OCI-LY7 (cell line): ENCODE results near the gene TRAF6. TPM values are rescaled to one million over a fixed set of nuclear protein-coding genes. Genes with fewer than 3 reads are reported as not detected.

Experiments used
- BruUV-seq: library from RNA; stranded (reverse); fragments of 400-500 nt; replicated peaks from 2 replicates; lab custom pipeline; 2021; lab: Mats Ljungman, UMichigan
- CTCF ChIA-PET: fragments of 300-600 bp; sonication (Branson Sonifier 250); formaldehyde crosslinking; loops from one replicate; lab custom pipeline; 2022; ENCODE audit warnings: antibody characterized with exemption; ENCODE audit not compliant: unreplicated experiment; lab: Charles Lee
- POLR2A ChIA-PET: fragments of 300-600 bp; sonication (Branson Sonifier 250); formaldehyde crosslinking; loops from one replicate; lab custom pipeline; 2022; ENCODE audit warnings: antibody characterized with exemption; lab: Charles Lee
- DNase-seq: peaks from one replicate; pipeline ENCODE4 v3.0.0-alpha.2; 2015; ENCODE audit warnings: low spot score
- H2AFZ ChIP-seq: fragments of 200-600 bp; sonication (generic), shearing (Covaris generic); 2 replicates; pipeline ENCODE4 v1.6.1; 2014; ENCODE audit warnings: mild to moderate bottlenecking, antibody characterized with exemption, low read length, moderate library complexity
- H3K27ac ChIP-seq: fragments of 200-600 bp; sonication (generic); 2 replicates; pipeline ENCODE4 v1.5.1; 2014; ENCODE audit warnings: mixed run types, low read depth, mild to moderate bottlenecking, moderate library complexity, low read length, inconsistent platforms; ENCODE audit not compliant: poor library complexity, severe bottlenecking
- H3K36me3 ChIP-seq: fragments of 200-600 bp; sonication (generic); 2 replicates; pipeline ENCODE4 v1.6.1; 2014; ENCODE audit warnings: mild to moderate bottlenecking, antibody characterized with exemption, low read length, moderate library complexity, mixed read lengths; ENCODE audit not compliant: insufficient read depth
- H3K4me1 ChIP-seq: fragments of 200-600 bp; sonication (generic); 2 replicates; pipeline ENCODE4 v1.5.1; 2014; ENCODE audit warnings: mild to moderate bottlenecking, low read length; ENCODE audit not compliant: insufficient read depth, poor library complexity, severe bottlenecking
- H3K4me2 ChIP-seq: fragments of 200-600 bp; sonication (generic); 2 replicates; pipeline ENCODE4 v1.6.1; 2014; ENCODE audit warnings: mild to moderate bottlenecking, low read length
- H3K4me3 ChIP-seq: fragments of 200-600 bp; sonication (generic); 2 replicates; pipeline ENCODE4 v1.5.1; 2014; ENCODE audit warnings: mild to moderate bottlenecking, low read depth, low read length; ENCODE audit not compliant: poor library complexity, severe bottlenecking
- H3K79me2 ChIP-seq: fragments of 200-600 bp; sonication (generic); 2 replicates; pipeline ENCODE4 v1.6.1; 2016; ENCODE audit warnings: low read depth, mild to moderate bottlenecking, low read length, moderate library complexity, mixed read lengths; ENCODE audit not compliant: insufficient read depth
- H3K9me2 ChIP-seq: fragments of 200-600 bp; sonication (generic); 2 replicates; pipeline ENCODE4 v1.6.1; 2016; ENCODE audit warnings: mild to moderate bottlenecking, low read length, mixed read lengths; ENCODE audit not compliant: insufficient read depth
- H3K9me3 ChIP-seq: fragments of 200-600 bp; sonication (generic); 2 replicates; pipeline ENCODE4 v1.6.1; 2014; ENCODE audit warnings: mild to moderate bottlenecking, mixed run types, low read length, mixed read lengths
- H4K20me1 ChIP-seq: fragments of 200-600 bp; sonication (generic); 2 replicates; pipeline ENCODE4 v1.6.1; 2014; ENCODE audit warnings: mild to moderate bottlenecking, antibody characterized with exemption, low read length, moderate library complexity, mixed read lengths; ENCODE audit not compliant: insufficient read depth
- EZH2phosphoT487 ChIP-seq: fragments of 200-600 bp; sonication (generic); IDR thresholded peaks from 2 replicates; pipeline ENCODE4 v1.6.1; 2018; ENCODE audit warnings: low read depth, borderline replicate concordance, mild to moderate bottlenecking, mixed run types, antibody characterized with exemption, low read length, moderate library complexity, mixed read lengths
- intact Hi-C: fragments of 100-400 bp; cut with micrococcal nuclease; formaldehyde crosslinking; loops from one replicate; pipeline ENCODE4 v1.10.0; 2022; ENCODE audit not compliant: unreplicated experiment
- total RNA-seq, 2 experiments: library from RNA; depleted of rRNA in 1 of 2; stranded (reverse); fragments of >200 nt in 1 of 2; shearing (Covaris generic) in 1 of 2; gene quantifications; 2 replicates each; pipeline ENCODE4 v1.2.3, GENCODE V29; 2014 to 2022
- TF ChIP-seq, protein P1 (sequence below): fragments of 200-600 bp; sonication (generic); conservative IDR thresholded peaks from 2 replicates; pipeline ENCODE4 v1.5.1; 2014; ENCODE audit warnings: mild to moderate bottlenecking, antibody characterized with exemption, low read length, moderate library complexity, mixed read lengths

TRAF6 gene
- total RNA-seq, 2 experiments from 2014 or later, result 5.5 to 10.2 TPM

DNA sequence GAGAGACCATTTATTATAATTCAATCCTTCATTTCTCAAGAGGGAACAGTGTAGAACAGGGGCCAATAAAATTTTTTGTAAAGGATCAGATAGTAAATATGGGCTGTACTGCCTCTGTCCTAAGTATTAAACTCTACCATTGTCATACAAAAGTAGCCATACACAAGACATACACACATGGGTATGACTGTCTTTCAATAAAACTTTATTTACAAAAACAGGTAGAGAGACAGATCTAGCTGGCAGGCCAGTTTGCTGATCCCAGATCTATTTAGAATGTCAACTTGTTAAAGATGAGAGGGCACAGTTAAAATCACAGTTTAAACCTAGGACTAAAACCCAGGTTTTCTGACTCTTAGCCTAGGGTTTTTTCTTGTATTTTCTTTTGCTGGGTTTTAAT is 16.7 kb downstream of the TRAF6 start:
- peak overlapping the region; percentile 22; the same call in 1 of the 2 replicates for H2AFZ ChIP-seq
- H3K4me1 ChIP-seq, result peaks cover 3% of the 10 kb centered on the region
- H3K4me2 ChIP-seq, result no peak overlapping the region
- peaks cover 77% of the 10 kb centered on the region for H3K36me3 ChIP-seq
- intact Hi-C loops, result loop anchor here (5.0 kb wide), 1 partner anchor 136 kb away; no protein-coding TSS in a partner anchor
- peaks cover 3% of the 10 kb centered on the region; the same call in 1 of the 2 replicates for H3K79me2 ChIP-seq
- TF ChIP-seq EZH2phosphoT487, result no peak
- TF ChIP-seq, protein P1, sequence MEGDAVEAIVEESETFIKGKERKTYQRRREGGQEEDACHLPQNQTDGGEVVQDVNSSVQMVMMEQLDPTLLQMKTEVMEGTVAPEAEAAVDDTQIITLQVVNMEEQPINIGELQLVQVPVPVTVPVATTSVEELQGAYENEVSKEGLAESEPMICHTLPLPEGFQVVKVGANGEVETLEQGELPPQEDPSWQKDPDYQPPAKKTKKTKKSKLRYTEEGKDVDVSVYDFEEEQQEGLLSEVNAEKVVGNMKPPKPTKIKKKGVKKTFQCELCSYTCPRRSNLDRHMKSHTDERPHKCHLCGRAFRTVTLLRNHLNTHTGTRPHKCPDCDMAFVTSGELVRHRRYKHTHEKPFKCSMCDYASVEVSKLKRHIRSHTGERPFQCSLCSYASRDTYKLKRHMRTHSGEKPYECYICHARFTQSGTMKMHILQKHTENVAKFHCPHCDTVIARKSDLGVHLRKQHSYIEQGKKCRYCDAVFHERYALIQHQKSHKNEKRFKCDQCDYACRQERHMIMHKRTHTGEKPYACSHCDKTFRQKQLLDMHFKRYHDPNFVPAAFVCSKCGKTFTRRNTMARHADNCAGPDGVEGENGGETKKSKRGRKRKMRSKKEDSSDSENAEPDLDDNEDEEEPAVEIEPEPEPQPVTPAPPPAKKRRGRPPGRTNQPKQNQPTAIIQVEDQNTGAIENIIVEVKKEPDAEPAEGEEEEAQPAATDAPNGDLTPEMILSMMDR, result no peak
- ChIA-PET POLR2A (interaction anchor here (0.8 to 1.8 kb wide), 3 partner anchors 9 to 193 kb away, joined by 3 to 7 read pairs (median 6); no protein-coding TSS in a partner anchor), CTCF (interaction anchor here (1.0 to 2.1 kb wide), 5 partner anchors 9 to 204 kb away, joined by 4 to 16 read pairs (median 7); partner anchors contain the start of gene COMMD9)
- no peak for DNase-seq
- no peak overlapping the region for H3K4me3 ChIP-seq
- no peak overlapping the region for H3K27ac ChIP-seq
- no TSS peak for BruUV-seq
- H4K20me1 ChIP-seq, result no peaks in the 10 kb centered on the region
- H3K9me2 ChIP-seq, result no peaks in the 10 kb centered on the region
- no peaks in the 10 kb centered on the region for H3K9me3 ChIP-seq

DNA sequence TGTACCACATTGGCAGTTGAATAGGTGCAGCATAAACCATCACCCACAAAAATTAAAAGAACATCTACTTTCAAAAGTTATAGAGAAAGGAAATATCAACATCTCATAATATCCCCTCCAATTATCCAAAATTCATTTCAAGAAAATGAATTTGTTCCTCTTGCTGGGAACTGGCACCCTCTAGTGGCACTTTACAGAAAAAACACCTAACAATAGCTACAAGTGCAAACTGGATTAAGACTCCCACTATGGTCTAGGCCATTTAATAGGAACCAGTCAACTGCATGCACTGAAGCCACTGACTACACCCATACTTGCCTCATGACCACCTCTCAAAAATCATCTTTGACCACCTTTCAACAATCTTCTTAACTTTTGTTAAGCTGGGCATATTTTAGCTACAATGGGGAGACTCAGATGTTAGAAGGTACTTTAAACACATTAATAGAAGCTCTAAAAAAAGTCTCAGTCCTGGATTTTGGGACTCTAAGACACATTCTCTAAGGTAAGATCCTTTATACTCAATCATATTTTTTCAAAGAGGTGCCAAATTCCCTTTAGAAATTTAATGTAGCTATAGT is 17.3 kb downstream of the TRAF6 start:
- peak; percentile 69 for DNase-seq
- no TSS peak for BruUV-seq
- H3K36me3 ChIP-seq, result peaks cover 73% of the 10 kb centered on the region
- H3K79me2 ChIP-seq, result peaks cover 3% of the 10 kb centered on the region; the same call in 1 of the 2 replicates
- H2AFZ ChIP-seq, result peak overlapping the region; percentile 22; the same call in 1 of the 2 replicates
- ChIA-PET CTCF (interaction anchor here (1.0 to 2.1 kb wide), 6 partner anchors 9 to 203 kb away, joined by 3 to 16 read pairs (median 6); partner anchors contain the start of gene COMMD9), POLR2A (interaction anchor here (0.8 to 1.8 kb wide), 4 partner anchors 10 to 213 kb away, joined by 3 to 7 read pairs (median 5); no protein-coding TSS in a partner anchor)
- peaks cover 8% of the 10 kb centered on the region for H3K4me1 ChIP-seq
- TF ChIP-seq EZH2phosphoT487, result no peak
- TF ChIP-seq, protein P1, result peak; percentile 98
- H3K27ac ChIP-seq, result no peak overlapping the region
- intact Hi-C loops, result loop anchor here (1.0 to 5.0 kb wide), 2 partner anchors 136 to 201 kb away; no protein-coding TSS in a partner anchor
- no peaks in the 10 kb centered on the region for H4K20me1 ChIP-seq
- H3K4me3 ChIP-seq, result no peak overlapping the region
- H3K9me3 ChIP-seq, result no peaks in the 10 kb centered on the region
- no peak overlapping the region for H3K4me2 ChIP-seq
- H3K9me2 ChIP-seq, result no peaks in the 10 kb centered on the region
